Measurements from ENCODE around the gene TFEB. TPM values are rescaled to one million over a fixed set of nuclear protein-coding genes. Genes with fewer than 3 reads are reported as not detected.

The TFEB gene
- total RNA-seq, 4 donors from 2014 or later, result 23.0 to 39.0 (median 34.9) TPM

DNA sequence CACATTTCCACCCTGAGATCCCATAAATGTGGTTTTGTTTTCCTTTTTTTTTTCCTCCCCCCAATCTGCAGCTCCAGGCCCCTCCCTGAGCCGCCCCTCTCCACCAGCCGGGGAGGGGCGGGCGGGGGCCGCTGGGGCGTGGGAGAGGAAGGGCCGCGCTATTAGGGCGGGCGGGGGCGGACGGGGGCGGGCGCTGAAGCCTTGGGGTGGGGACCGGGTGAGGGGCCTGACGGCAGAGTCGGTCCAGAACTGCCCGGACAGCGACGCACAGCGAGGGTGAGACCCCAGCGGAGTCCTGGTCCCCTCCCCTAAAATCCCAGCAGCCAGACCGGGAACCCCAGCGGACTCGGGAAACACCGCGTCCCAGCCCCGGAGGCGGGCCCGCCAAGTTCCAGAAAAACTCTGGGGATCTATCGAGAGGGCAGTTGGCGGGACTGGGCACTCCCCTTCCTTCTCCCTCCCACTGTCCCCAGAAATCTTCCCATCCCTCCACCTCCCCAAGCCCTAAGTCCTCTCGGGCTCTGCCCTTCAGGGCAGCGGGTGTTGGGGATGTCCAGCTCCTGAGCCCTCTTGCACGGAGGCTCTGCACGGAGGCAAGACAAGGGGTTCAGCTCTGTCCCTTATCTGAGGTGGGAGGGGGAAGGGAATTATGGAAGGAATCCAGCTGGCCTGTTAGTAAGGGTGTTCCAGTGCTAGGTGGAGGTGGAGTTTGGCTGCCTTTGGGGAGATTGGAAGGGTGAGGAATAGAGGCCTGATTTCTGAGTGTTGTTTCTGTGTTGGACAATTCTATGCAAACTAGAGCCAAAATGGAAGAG is 45.4 kb upstream of the TFEB start, which contains the start of gene PRICKLE4:
TSS of gene PRICKLE4 (plus strand) at position 232 of the 815 bp plus-strand sequence. CDS start 2,692 bp downstream, outside the sequence.
- TF ChIP-seq, protein P1, sequence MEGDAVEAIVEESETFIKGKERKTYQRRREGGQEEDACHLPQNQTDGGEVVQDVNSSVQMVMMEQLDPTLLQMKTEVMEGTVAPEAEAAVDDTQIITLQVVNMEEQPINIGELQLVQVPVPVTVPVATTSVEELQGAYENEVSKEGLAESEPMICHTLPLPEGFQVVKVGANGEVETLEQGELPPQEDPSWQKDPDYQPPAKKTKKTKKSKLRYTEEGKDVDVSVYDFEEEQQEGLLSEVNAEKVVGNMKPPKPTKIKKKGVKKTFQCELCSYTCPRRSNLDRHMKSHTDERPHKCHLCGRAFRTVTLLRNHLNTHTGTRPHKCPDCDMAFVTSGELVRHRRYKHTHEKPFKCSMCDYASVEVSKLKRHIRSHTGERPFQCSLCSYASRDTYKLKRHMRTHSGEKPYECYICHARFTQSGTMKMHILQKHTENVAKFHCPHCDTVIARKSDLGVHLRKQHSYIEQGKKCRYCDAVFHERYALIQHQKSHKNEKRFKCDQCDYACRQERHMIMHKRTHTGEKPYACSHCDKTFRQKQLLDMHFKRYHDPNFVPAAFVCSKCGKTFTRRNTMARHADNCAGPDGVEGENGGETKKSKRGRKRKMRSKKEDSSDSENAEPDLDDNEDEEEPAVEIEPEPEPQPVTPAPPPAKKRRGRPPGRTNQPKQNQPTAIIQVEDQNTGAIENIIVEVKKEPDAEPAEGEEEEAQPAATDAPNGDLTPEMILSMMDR (IDR thresholded peaks at IDR 0.05), result no peak
- peak in 1 of 2 donors; percentile 57 for TF ChIP-seq POLR2A (IDR thresholded peaks at IDR 0.05)
- H3K27ac ChIP-seq, result peak within 1 kb of the TSS; percentile 83 to 86 (median 85)
- DNase-seq, result peak; percentile 86 to 88
- peaks cover 21 to 27% of the 10 kb centered on the region in 2 donors for H3K4me1 ChIP-seq
- H3K36me3 ChIP-seq, result peaks cover 7 to 13% of the 10 kb centered on the region in 2 donors
- H3K27me3 ChIP-seq, result no peaks in the 10 kb centered on the region
- H3K4me3 ChIP-seq (replicated peaks in 1 of 3), result peak within 1 kb of the TSS in 2 of 3 donors; percentile 30 to 66
- H3K9me3 ChIP-seq, result no peaks in the 10 kb centered on the region
- 0 to 1% methylated on average over 20 to 26 of the region's 36 CpGs for WGBS, 2 donors
- intact Hi-C loops (cut with DNase I), result loop anchor here (5.0 to 10.0 kb wide), 2 partner anchors 262 to 434 kb away; partner anchors contain the start of gene MRPS10

DNA sequence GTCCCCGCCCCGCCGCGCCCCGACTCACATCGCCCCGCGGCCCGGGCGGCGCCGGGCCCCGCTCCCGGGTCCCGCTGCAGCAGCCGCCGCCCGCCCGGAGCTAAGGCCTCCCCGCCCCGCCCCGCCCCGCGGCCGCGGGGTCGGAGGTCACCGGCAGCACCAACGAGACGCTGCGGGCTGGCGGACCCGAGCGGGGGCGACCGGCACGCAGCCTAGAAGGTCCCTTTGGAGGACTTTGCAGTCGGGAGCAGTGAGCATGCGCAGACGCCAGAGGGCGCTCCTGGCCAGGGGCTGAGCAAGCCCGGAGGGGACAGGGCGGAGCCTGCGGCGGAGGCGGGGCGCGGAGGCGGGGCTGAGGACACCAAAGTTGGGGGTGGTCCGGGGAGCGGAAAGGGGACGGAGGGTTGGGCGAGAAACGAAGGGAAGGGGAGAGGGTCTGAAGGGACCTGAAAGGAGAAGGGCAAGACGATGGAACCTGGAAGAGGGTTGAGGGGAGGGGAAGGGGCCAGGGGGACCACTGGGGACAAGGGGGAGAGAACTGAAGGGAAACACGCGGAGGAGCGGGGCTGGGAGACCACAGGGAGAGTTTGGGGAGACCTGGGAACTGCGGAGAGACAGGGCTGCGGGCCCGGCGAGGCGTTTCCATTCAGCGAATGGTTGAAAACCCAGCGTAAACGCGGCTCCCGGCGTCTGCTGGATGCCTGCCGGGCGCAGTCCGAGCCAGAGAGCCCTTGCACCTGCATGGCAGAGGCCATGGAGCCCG is 44.6 kb upstream of the TFEB start, which contains the start of gene FRS3:
TSS of gene FRS3 (minus strand) at position 113 of the 763 bp plus-strand sequence. CDS start 2,913 bp downstream, outside the sequence.
- intact Hi-C loops (cut with DNase I), result loop anchor here (5.0 to 10.0 kb wide), 4 partner anchors 43 to 435 kb away; partner anchors contain the start of genes MRPS10 and TFEB
- H3K4me1 ChIP-seq, result peaks cover 20% of the 10 kb centered on the region in 2 donors
- H3K27ac ChIP-seq, result peak within 1 kb of the TSS; percentile 83 to 86 (median 85)
- DNase-seq, result peak; percentile 98 to 99
- no peaks in the 10 kb centered on the region for H3K9me3 ChIP-seq
- H3K36me3 ChIP-seq, result peaks cover 14% of the 10 kb centered on the region in 2 donors
- WGBS, 2 donors, result 1% methylated on average over 31 to 35 of the region's 73 CpGs
- H3K27me3 ChIP-seq, result no peaks in the 10 kb centered on the region
- peak in 1 of 2 donors; percentile 59 for TF ChIP-seq POLR2A (IDR thresholded peaks at IDR 0.05)
- TF ChIP-seq, protein P1 (IDR thresholded peaks at IDR 0.05), result peak; percentile 70 to 99 (median 96)
- peak within 1 kb of the TSS in 2 of 3 donors; percentile 30 to 66 for H3K4me3 ChIP-seq (replicated peaks in 1 of 3)

DNA sequence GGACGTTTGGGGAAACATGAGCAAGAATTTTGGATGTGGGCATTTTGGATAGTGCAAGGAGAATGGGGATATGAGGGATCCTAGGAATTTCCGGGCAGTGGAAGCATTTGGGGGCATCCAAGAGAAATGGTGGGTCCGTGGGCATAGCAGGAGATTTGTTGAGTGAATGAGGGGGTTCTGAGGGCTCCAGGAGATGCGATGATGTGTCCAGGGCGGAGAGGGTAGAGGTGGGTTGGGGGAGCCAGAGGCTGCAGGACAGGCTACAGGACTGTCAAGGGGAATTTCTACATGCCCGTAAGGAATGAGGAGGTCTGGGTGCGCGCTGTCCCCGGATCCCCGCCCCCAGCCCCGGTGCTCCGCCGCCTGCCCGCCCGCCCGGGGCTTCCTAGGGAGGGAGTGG is 43.9 kb upstream of the TFEB start:
- H3K4me3 ChIP-seq (replicated peaks in 1 of 3), result peak overlapping the region in 2 of 3 donors; percentile 24 to 66
- no peak overlapping the region for H3K27ac ChIP-seq
- no peak for TF ChIP-seq POLR2A (IDR thresholded peaks at IDR 0.05)
- TF ChIP-seq, protein P1 (IDR thresholded peaks at IDR 0.05), result no peak
- peaks cover 20% of the 10 kb centered on the region in 2 donors for H3K4me1 ChIP-seq
- no peaks in the 10 kb centered on the region for H3K9me3 ChIP-seq
- H3K36me3 ChIP-seq, result peaks cover 20% of the 10 kb centered on the region in 2 donors
- no peaks in the 10 kb centered on the region for H3K27me3 ChIP-seq
- intact Hi-C loops (cut with DNase I), result loop anchor here (5.0 to 10.0 kb wide), 2 partner anchors 42 to 75 kb away; partner anchors contain the start of gene TFEB
- no peak for DNase-seq
- 4 to 7% methylated on average over 6 to 8 of the region's 16 CpGs for WGBS, 2 donors

DNA sequence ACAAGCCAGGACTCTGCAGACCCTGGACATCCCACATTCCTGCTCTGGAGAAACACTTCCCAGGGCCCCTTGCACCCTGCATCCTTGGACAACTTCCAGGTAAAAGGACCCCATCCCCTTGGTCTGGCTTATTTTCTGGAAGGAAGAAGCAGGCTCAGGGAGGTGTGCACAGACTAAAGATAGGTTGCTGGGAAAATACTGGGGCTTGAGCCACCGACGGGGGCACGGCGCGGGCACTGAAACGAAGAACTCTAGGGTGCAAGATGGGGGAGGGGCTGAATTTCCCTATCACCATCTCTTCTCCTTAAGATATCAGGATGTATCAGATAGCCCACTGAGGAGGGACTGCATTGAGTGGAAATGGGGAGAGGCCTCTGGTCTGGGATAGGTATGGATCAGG is 43.5 kb upstream of the TFEB start:
- 33 to 47% methylated on average over 6 of the region's 6 CpGs for WGBS, 2 donors
- DNase-seq, result no peak
- no peaks in the 10 kb centered on the region for H3K27me3 ChIP-seq
- no peaks in the 10 kb centered on the region for H3K9me3 ChIP-seq
- no peak for TF ChIP-seq POLR2A (IDR thresholded peaks at IDR 0.05)
- TF ChIP-seq, protein P1 (IDR thresholded peaks at IDR 0.05), result no peak
- H3K36me3 ChIP-seq, result peaks cover 20 to 23% of the 10 kb centered on the region in 2 donors
- H3K4me1 ChIP-seq, result peaks cover 20% of the 10 kb centered on the region in 2 donors
- H3K27ac ChIP-seq, result no peak overlapping the region
- intact Hi-C loops (cut with DNase I), result loop anchor here (5.0 to 10.0 kb wide), 2 partner anchors 42 to 74 kb away; partner anchors contain the start of gene TFEB
- peak overlapping the region in 1 of 3 donors; percentile 66 for H3K4me3 ChIP-seq (replicated peaks in 1 of 3)

All from thyroid gland (tissue), 4 donors.